Cortex of kidney (tissue), 1 donor: ENCODE measurements around the gene DTYMK.
"Not testable (repeated sequence)": the region's sequence is repeated elsewhere in the genome, so short reads cannot be mapped to it uniquely, and the experiment has no call there.

Experiments
- DNase-seq: peaks from one replicate; lab custom pipeline; 2025; lab: John Stamatoyannopoulos, UW

The DTYMK gene, protein sequence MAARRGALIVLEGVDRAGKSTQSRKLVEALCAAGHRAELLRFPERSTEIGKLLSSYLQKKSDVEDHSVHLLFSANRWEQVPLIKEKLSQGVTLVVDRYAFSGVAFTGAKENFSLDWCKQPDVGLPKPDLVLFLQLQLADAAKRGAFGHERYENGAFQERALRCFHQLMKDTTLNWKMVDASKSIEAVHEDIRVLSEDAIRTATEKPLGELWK

DNA sequence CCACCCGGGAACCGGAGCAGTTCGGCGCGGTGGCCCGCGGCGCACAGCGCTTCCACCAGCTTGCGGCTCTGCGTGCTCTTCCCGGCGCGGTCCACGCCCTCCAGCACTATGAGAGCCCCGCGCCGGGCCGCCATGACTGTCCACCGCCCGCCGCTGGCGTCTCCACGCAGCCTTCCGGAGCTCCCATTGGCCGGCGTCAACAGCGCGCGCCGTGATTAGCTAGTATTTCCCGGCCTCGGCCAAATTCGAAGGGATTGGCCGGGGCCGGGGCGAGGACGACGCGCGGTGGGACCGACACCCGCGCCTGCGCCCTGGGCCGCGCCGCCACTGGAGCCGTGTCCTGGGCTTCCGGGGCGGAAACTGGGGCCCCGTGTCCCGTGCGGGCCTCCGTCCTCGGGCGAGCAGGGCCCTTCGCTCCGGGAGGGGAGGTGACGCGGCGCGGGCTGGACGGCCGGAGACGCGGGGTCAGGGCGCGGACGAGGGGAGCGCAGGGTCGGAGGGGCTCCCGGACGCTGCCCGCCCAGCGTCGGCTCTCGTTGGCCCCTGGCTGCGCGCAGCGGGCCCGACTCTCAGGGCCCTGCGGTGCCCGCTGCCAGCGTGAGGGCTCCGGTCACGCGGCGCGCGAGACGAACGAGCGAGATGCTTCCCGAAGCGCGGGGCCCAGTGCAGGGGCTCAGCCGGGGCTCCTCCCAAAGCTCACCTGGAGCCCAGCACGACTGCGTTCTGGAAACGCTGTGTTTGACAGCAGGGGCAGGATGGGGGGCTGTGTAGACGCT lies at the start of gene DTYMK:
TSS of gene DTYMK (minus strand) at position 166 of the 776 bp plus-strand sequence. CDS start at position 134, 32 bp downstream.
- DNase-seq = peak; percentile 89

DNA sequence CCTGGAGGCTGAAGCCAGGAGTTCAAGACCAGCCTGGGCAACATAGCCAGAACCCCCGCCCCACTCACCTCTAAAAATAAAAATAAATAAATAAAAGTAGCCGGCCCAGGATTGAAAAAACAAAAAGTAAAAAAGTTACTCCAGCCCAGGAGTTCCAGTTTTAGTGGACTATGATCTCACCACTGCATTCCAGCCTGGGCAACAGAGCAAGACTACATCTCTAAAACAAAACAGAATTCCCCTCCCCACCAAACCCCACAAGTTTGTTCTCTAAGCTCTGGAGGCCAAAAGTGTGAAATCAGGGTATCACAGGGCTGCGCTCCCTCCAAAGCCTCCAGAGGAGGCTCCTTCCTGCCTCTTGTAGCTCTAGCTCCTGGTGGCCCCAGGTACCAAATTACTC lies 49.5 kb upstream of the DTYMK start:
- no peak for DNase-seq

DNA sequence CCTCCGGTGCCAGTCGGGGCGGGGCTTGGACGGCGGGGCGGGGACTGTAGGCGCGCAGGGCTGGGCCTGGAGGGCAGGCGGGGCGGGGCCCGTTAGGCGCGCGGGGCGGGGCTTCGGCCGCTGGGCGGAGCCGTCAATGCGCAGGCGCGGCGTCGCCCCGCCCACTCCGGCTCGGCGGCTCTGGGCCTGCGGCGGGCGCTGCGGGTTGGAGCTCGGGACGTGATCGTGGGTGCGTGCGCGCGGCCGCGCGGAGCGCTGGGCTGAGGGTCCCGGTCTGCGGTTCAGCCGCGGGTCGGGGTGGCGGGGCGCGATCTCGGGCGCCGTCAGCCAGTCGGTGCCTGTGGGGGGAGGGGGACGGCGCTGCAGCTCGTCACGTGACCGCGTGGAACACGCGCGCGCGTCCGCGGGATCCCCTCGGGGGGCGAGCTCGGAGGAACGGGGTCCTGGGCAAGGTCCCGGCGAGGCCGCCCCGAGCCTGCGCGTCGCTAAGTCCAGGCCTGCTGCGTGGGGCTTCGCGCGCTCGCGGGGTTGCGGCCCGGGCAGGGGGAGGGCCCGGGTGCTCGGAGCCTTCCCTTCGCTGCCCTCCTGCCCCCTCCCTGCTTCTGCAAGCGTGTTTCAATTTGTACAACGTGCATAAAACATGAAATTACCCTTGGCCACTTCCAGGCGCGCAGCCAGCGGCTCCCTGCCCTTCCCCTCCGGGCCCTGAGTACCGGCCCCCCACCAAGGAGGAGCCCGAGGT lies 48.0 kb upstream of the DTYMK start, which contains the start of gene D2HGDH:
TSS of gene D2HGDH (plus strand) at position 164 of the 742 bp plus-strand sequence. CDS start 595 bp downstream, outside the sequence.
- peak; percentile 65 for DNase-seq

DNA sequence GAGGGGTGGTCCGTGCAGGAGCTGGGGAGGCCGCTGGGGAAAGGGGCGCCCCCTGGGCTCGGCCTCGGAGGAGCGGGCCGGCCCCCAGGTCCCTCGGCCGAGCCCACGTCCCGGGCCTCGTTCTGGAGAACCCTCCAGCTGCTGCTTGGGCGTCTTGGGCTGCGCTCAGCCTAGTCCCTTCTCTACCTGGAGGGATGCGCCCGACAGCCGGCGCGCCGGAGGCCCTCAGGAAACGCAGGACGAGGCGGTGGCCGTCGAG lies 47.5 kb upstream of the DTYMK start:
- DNase-seq = no peak

DNA sequence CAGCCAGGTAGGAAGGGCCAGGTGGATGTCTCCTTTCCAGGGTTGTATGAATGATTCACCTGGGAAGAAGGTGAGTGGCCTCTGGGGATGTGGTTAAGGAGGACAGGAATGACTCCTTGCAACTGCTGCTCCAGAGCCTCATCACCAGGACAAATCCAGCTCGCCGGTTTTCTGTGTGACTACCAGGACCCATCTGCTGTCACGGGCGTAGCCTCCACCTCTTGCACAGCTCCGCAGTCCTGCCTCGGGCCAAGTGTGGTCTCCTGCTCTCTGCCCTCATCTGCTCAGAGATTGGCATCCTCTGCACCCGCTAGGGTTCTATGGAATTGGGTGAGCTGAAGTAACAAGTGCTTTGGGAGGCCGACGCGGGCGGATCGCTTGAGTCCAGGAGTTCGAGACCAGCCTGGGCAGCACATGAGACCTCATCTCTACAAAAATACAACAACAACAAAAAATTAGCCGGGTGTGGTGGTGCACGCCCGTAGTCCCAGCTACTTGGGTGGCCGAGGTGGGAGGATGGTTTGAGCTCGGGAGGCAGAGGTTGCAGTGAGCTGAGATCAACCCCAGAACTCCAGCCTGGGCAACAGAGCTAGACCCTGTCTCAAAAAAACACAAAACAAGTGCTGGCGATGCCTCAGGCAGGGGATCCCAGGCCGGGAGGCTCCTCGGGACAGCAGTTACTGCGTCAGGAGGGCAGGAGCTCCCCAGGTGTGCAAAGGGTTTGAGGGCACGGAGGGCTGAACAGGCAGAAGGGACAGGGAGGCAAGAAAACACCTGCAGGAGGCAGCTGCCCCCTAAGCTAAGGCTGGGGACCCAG lies 47.0 kb upstream of the DTYMK start:
- DNase-seq = no peak

DNA sequence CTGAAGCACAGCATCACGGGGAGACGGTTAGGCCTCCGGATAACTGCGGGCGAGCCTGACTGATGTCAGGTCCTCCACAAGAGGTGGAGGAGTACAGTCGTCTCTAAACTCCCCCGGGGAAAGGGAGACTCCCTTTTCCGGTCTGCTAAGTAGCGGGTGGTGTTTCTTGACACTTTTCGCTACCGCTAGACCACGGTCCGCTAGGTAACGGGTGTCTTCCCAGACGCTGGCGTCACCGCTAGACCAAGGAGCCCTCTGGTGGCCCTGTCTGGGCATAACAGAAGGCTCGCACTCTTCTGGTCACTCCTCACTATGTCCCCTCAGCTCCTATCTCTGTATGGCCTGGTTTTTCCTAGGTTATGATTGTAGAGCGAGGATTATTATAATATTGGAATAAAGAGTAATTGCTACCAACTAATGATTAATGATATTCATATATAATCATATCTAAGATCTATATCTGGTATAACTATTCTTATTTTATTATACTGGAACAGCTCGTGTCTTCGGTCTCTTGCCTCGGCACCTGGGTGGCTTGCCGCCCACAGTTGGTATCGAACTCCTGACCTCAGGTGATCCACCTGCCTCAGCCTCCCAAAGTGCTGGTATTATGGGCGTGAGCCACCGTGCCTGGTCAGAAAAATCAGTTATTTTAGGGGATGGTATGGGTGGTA lies 46.0 kb upstream of the DTYMK start:
- DNase-seq = not testable (repeated sequence)

DNA sequence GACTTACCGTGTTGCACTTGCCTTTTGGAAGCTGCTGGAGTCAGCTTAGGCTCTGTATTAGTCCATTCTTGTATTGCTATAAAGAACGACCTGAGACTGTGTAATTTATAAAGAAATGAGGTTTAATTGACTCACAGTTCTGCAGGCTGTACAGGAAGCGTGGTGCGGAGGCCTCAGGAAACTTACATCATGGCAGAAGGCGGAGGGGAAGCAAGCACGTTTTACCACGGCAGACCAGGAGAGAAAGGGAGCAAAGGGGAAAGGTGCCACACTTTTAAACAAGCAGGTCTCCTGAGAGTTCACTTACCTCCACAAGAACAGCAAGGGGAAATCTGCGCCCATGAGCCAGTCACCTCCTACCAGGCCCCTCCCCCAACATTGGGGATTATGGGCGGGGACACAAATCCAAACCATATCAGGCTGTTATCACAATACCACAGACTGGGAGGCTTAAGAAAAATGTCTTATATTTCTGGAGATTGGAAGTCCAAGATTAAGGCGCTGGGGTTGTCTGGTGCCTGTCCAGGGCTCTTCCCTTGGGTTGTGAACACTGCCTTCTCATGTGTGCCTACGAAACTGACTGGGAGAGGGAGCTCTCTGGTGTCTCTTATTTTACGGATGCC lies 44.2 kb upstream of the DTYMK start:
- no peak for DNase-seq

DNA sequence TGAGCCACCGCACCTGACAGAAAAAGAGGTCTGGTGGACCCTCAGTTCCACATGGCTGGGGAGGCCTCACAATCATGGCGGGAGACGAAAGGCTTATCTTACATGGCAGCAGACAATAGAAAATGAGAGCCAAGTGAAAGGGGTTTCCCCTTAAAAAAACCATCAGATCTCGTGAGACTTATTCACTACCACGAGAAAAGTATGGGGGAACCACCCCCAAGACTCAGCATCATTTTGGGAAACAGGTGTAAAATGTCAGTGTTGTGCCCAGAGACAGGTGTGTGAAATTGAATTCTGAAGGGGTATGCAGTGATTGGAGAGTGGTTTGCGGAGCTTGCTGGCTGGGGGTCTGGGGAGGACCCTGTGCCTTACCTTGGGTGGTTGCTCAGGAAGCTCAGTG lies 43.3 kb upstream of the DTYMK start:
- no peak for DNase-seq

DNA sequence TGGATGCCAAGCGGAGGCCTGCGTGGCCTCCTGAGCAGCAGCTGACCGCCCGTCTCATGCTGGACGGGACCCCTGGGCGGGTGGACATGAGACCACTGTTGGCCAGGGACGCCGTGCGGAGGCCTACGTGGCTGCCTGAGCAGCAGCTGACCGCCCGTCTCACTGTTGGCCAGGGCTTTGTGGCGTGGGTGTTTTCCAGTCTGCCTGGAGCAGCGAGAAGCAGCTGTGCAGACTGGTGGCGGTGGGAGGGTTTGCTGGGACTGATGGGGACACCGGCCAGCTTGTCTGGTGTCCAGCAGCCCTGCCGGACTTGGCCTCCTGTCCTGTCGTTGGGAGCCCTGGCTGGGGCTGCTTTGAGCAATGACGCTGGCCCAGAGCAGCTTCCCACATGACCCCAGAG lies 42.0 kb upstream of the DTYMK start:
- DNase-seq = no peak

DNA sequence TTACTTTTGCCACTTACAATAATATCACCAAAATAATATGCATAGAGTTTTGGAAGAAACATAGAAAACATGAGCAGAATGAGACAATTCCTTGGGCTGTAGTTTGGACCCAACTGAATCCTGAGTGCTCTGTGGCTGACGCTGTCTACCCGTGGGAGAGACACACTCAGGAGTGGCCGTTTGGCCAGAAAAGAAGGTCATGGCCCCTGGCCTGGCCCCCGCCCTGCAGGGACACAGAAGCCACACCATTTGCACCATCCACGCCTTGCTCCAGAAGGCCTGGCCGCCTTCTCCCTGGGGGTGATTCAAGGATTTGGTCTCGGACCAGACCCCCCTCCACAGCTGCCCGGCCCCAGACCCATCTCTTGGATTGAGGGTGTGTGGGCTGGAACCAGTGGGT lies 41.4 kb upstream of the DTYMK start:
- no peak for DNase-seq

DNA sequence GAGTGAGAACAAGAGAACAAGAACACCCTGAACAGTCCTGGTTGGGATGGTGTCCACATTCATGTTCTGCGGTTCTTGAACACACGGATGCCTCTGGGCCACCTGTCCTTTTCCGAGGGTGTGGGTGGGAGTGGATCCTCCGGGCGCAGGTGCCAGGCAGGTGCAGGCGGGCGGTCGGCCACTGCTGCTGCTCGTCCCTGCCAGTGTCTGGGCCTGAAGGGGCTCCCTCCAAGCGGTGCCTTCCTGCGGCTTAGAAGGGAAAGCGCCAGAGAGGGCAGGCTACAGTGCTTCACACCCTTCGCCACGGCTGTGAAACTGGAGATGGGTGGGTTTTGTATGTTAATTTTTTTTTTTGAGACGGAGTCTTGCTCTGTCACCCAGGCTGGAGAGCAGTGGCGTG lies 39.8 kb upstream of the DTYMK start:
- no peak for DNase-seq

DNA sequence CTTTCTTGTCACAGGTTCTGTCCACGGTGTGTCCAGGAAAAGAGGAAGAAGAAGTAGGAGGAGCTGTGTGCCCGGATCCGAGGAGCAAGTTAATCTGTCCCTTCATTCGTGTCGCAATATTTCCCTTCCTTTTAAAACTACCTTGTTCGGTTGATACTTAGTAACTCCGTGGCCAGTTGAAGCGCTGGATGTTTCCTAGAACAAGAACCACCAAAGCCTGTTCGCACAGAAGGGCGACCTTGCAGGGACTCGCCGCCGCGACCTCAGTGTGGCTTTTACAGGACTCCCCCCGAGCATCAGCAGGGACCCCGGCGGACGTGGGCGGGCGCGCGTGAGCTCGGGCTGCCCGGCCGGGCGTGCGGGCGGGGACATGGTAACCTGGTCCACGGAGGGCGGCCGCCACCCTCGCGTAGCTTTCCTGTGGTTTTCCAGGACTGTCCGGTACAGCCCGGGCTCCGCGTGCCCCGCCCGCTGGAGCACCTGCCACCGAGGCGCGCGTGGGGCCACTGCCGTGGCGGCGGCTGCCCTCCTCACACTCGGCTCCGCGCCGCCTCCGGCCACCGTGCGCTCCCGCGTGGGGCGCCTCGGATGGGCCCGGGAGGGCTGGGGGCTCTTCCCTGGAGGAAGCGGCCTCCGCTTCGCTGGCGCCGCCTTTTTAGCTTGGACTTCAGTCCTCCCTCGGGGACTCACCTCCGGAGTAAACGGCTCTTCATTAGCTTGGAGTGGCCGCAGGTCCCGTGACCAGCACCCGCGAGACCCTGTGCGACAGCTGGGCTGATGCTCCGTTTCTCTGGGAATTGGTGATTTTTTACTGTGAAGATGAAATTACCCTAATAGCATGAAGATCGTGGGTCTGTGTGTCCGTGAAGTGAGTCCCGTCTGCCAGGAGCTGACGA lies 38.6 kb upstream of the DTYMK start:
- no peak for DNase-seq

DNA sequence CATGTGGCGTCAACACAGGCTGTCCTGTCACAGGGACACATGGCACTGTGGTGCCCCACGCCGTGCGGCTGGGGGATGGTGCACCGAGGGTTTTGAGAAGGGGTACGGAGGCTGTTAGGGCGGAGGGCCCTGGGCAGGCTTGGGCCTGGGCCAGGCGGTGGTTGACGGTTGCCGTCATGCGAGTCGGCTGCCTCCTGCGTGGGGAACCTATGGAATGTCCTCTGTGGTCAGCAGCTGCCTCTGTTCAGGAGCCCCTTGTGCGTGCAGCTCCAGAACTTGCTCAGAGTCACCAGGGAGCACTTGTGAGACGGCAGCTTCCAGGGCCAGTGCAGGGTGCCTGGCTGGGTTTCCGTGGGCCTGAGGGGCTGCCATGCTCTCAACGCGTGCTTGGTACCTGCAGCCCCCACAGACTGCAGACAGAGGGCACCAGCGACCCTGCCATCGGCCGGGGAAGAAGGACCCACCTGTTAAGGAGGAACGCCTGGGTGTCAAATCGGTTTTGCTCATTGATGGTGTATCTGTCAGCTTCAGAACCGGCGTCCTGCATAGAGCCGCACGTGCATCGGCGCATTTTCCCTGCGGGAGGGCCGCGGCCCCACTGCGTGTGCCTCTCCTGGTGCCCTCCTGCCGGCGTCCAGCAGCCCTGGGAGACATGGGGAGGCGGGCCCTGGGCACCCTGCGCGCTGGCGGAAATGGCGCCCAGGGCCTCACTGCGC lies 37.8 kb upstream of the DTYMK start:
- no peak for DNase-seq

DNA sequence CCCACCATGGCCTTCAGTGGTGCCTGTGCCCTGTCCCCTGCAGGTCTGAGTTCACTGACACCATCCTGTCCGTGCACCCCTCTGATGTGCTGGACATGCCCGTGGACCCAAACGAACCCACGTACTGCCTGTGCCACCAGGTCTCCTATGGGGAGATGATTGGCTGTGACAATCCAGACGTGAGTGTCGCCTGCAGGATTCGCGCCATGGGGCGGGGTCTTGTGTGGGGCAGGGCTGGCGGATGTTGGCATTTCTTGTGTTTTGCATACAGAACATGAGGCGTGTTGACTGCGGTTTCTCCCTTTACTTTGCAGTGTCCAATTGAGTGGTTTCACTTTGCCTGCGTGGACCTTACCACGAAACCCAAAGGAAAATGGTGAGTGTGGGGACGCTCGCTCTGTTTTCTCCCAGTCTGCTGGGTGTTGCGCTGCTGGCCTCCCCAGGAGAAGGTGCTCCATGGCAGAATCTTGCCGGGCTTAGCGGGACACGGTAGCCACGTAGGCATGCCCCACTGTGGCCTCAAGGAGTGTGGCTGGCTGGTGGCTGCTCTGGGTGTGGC lies 36.4 kb upstream of the DTYMK start:
- DNase-seq = no peak

DNA sequence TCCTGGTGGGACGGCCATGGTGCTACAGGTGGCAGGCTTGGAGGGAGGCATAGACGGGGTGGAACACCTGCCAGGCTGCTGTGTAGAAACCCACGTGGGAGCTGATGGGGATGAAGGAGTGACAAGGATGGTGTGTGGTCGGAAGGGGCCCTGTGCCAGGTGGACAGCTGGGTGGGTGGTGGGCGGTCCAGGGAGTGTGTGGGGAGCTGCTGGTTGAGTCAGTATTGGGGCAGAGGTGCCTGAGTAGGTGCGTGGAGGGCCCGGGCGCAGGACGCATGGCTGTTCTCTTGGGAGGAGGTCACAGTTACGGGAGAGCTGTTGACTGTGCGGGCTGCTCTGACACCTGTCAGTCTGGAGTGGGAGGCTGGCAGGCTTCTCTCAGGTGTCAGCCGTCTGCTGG lies 35.2 kb upstream of the DTYMK start:
- DNase-seq = no peak

DNA sequence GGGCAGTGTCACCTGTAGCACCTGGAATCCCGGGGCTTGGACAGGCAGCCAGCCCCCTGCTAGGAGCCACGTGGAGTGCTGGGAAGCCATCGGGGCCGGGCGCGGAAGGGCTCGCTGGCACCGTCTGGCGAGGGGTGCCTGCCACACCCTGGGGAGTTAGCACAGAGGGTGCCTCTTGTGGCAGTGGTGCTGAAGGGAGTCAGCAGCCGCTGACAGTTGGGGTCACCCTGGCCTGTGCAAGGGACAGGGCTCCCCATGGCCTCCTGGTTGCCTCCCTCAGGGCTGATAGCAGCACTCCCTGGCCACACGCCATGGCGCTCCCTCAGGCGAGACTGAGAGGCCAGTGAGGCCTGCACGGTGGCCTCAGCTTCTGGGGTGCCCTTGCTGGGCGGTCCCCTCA lies 33.9 kb upstream of the DTYMK start:
- no peak for DNase-seq

DNA sequence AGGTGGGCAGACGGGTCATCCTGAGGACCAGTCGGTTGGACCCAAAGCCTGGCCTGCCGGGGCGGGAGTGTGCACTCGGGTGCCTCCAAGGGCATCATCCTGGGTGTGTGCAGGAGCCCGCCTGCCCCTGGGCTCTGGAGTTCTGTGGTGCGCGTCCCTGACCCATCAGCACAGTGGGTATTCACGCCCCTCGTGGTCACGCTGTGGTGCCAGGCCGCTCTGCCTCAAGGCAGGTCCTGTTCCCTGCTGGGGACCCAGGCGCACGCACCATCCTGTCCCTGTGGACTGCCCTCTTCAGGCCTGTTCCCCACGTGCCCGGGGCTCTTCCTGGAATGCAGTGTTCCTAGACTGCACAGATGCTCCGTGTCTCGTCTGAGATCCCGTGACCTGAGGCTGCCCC lies 33.5 kb upstream of the DTYMK start:
- DNase-seq = no peak

DNA sequence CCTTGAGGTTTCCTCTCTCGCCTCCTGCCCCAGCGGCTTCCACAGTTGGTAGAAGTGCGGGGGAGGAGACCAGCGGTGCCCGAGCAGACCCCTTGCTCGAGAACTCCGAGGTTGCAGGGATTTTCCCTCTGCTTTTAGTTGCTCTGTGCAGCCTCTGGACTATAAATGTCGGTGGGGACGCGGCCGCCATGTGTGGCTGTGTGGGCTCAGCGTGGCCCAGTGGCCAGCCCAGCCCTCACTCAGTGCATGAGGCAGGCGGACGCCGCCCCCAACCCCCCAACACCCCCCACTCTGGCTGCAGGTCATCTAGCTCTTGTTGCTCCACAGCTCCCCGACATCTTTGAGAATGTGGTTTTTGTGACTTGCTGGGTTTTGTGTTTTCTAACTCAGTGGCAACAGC lies 32.5 kb upstream of the DTYMK start:
- DNase-seq = no peak

DNA sequence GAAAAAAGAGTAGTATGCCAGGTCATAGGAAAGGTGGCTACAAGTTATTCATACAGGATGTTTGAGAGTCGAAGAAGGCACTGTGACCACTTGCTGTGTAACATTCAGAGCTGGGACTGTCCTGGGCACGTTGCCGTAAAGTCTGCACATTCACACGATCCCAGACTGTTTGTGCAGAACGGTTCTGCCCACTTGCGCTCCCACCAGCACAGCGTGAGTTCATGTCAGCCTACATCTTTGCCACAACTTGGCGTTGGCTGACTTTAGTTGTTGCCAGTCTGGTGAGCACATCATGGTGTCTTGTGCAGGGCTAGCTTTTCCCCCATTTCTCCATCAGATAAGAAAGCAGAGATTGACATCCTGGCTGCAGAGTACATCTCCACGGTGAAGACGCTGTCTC lies 22.3 kb upstream of the DTYMK start:
- DNase-seq = no peak
